Neuronal stem cell (in vitro differentiated cells): ENCODE measurements around the gene DROSHA.

Experiments used
- DNase-seq: peaks from one replicate; pipeline ENCODE4 v3.0.0-alpha.2; 2013; ENCODE audit warnings: low spot score
- H2AFZ ChIP-seq: one replicate; pipeline ENCODE4 v1.6.1; 2013; ENCODE audit warnings: mild to moderate bottlenecking, low read length, inconsistent platforms
- H2AK5ac ChIP-seq: 2 replicates; pipeline ENCODE4 v1.6.1; 2013; ENCODE audit warnings: low read depth, mild to moderate bottlenecking, inconsistent platforms, low read length, moderate library complexity, mixed read lengths
- H2BK120ac ChIP-seq: 2 replicates; pipeline ENCODE4 v1.6.1; 2013; ENCODE audit warnings: low read depth, mild to moderate bottlenecking, inconsistent platforms, low read length, moderate library complexity, mixed read lengths
- H2BK12ac ChIP-seq: one replicate; pipeline ENCODE4 v1.6.1; 2013; ENCODE audit warnings: low read length, inconsistent platforms
- H2BK15ac ChIP-seq: 2 replicates; pipeline ENCODE4 v1.6.1; 2013; ENCODE audit warnings: mild to moderate bottlenecking, low read length, inconsistent platforms, mixed read lengths
- H2BK5ac ChIP-seq: one replicate; pipeline ENCODE4 v1.6.1; 2013; ENCODE audit warnings: inconsistent platforms, mild to moderate bottlenecking, low read length, moderate library complexity
- H3K14ac ChIP-seq: one replicate; pipeline ENCODE4 v1.6.1; 2013; ENCODE audit warnings: low read length, inconsistent platforms
- H3K18ac ChIP-seq: 2 replicates; pipeline ENCODE4 v1.6.1; 2013; ENCODE audit warnings: low read length, inconsistent platforms
- H3K23ac ChIP-seq: 2 replicates; pipeline ENCODE4 v1.6.1; 2013; ENCODE audit warnings: low read depth, mild to moderate bottlenecking, mixed read lengths, low read length, inconsistent platforms; ENCODE audit not compliant: poor library complexity
- H3K27ac ChIP-seq: replicated peaks from 3 replicates; pipeline ENCODE4 v1.5.1; 2013; ENCODE audit warnings: low read length, inconsistent platforms
- H3K27me3 ChIP-seq, 3 experiments: 2 replicates each; pipeline ENCODE4 v1.6.1; 2013; ENCODE audit warnings: low read length in 3 of 3, mild to moderate bottlenecking in 2 of 3, inconsistent platforms in 1 of 3, low read depth in 1 of 3, mixed read lengths in 1 of 3, moderate library complexity in 1 of 3; ENCODE audit not compliant: control insufficient read depth in 3 of 3, insufficient read depth in 3 of 3
- H3K36me3 ChIP-seq, 2 donors: replicated peaks in 1 of 2; 2 replicates each; pipeline ENCODE4 v1.6.1; 2013; ENCODE audit warnings: low read length in 2 of 2; ENCODE audit not compliant: control insufficient read depth in 2 of 2, insufficient read depth in 2 of 2
- H3K4ac ChIP-seq: 2 replicates; pipeline ENCODE4 v1.6.1; 2013; ENCODE audit warnings: inconsistent platforms, mild to moderate bottlenecking, low read length, moderate library complexity
- H3K4me1 ChIP-seq, 2 donors: 1 replicate in 1 of 2; 2 replicates in 1 of 2; pipeline ENCODE4 v1.6.1; 2013; ENCODE audit warnings: low read length in 2 of 2, low read depth in 1 of 2; ENCODE audit not compliant: control insufficient read depth in 2 of 2, insufficient read depth in 1 of 2
- H3K4me2 ChIP-seq: one replicate; pipeline ENCODE4 v1.6.1; 2013; ENCODE audit warnings: mild to moderate bottlenecking, low read length, inconsistent platforms; ENCODE audit not compliant: insufficient read depth, poor library complexity, severe bottlenecking
- H3K4me3 ChIP-seq, 2 donors: 2 replicates each; pipeline ENCODE4 v1.5.1; 2013; ENCODE audit warnings: low read length in 2 of 2, mild to moderate bottlenecking in 2 of 2, inconsistent platforms in 1 of 2, moderate library complexity in 1 of 2
- H3K79me1 ChIP-seq: one replicate; pipeline ENCODE4 v1.6.1; 2013; ENCODE audit warnings: low read depth, mild to moderate bottlenecking, inconsistent platforms, low read length, moderate library complexity
- H3K9ac ChIP-seq: one replicate; pipeline ENCODE4 v1.6.1; 2013; ENCODE audit warnings: mild to moderate bottlenecking, low read depth, low read length, inconsistent platforms; ENCODE audit not compliant: poor library complexity
- H3K9me3 ChIP-seq, 2 donors: replicated peaks in 1 of 2; 2 replicates each; pipeline versions ENCODE3 to v1.6.1; 2013; ENCODE audit warnings: low read length in 2 of 2, mild to moderate bottlenecking in 2 of 2, inconsistent platforms in 1 of 2, low read depth in 1 of 2, mixed read lengths in 1 of 2, moderate library complexity in 1 of 2; ENCODE audit not compliant: control insufficient read depth in 2 of 2, insufficient read depth in 1 of 2
- H4K8ac ChIP-seq: one replicate; pipeline ENCODE4 v1.6.1; 2013; ENCODE audit warnings: low read depth, mild to moderate bottlenecking, inconsistent platforms, low read length, moderate library complexity
- H4K91ac ChIP-seq: one replicate; pipeline ENCODE4 v1.6.1; 2013; ENCODE audit warnings: low read length, low read depth, mild to moderate bottlenecking, inconsistent platforms; ENCODE audit not compliant: poor library complexity
- WGBS, 2 donors: extraction: QIAGEN DNeasy Blood & Tissue Kit; methylation state at CpG; one replicate each; pipeline ENCODE4 v1.1.7; 2013; ENCODE audit warnings: missing lambda C conversion rate in 2 of 2, mixed read lengths in 1 of 2; ENCODE audit not compliant: insufficient read length in 2 of 2, insufficient replicate concordance in 1 of 2; ENCODE audit errors: extremely low coverage in 2 of 2; 5-methylcytosine and 5-hydroxymethylcytosine counted together

The DROSHA gene

DNA sequence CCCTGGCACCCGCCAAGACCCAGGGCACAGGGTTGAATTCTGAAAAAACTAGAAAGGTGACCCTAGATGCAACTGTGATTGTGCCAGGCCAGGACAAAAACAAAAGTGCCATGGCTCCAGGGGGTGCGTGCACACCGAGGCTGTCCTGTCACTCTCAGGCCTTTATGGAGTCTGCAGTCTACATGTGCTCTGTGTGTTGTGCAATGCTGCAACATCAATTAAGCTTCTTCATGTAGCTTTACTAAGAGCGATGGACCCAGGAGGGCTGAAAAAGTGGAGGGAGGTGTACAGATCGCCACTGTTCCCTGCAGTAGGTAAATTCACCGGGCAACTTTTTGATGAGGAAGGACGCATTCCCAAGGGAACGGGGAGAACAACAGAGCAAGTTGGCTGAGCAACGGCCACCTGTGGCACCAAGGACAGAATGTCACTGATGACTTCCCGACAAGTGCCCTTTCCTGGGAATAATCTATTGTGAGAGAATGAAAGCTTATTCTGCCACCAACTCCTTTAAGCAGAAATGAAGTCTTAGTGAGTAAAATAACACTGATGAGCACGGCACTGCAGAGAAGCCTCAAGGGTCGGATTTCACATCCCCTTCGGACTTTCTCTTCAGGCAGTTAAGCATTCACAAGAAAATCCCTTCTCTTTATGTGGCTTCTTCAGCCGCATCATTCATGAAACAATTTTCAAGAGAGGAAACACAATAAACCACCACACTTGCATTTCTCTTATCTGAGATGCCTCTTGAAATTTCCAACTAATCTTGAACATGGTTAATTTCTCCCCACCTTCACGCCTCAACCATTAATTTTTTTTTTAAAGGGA, 149.6 kb downstream of the DROSHA start:
- Histone ChIP-seq H4K91ac (no peak overlapping the region), H3K9me3 (no peaks in the 10 kb centered on the region), H3K4ac (no peak overlapping the region), H2BK120ac (peak overlapping the region; percentile 36), H4K8ac (no peak overlapping the region), H2BK12ac (no peak overlapping the region), H3K18ac (peak overlapping the region; percentile 89), H2BK15ac (no peak overlapping the region), H3K23ac (no peak overlapping the region), H2AK5ac (peak overlapping the region; percentile 42), H3K4me3 (peak overlapping the region in 1 of 2 donors; percentile 2), H3K27ac (peak overlapping the region; percentile 87), H2BK5ac (peak overlapping the region; percentile 11), H3K4me2 (peak overlapping the region; percentile 38), H2AFZ (peak overlapping the region; percentile 79), H3K36me3 (no peaks in the 10 kb centered on the region), H3K4me1 (peaks cover 17 to 20% of the 10 kb centered on the region in 2 donors), H3K14ac (no peak overlapping the region), H3K9ac (no peak overlapping the region), H3K79me1 (no peaks in the 10 kb centered on the region), H3K27me3 (no peaks in the 10 kb centered on the region)
- peak; percentile 46 for DNase-seq
- WGBS, 2 donors = no CpG with 5 or more reads among the region's 15 CpGs

DNA sequence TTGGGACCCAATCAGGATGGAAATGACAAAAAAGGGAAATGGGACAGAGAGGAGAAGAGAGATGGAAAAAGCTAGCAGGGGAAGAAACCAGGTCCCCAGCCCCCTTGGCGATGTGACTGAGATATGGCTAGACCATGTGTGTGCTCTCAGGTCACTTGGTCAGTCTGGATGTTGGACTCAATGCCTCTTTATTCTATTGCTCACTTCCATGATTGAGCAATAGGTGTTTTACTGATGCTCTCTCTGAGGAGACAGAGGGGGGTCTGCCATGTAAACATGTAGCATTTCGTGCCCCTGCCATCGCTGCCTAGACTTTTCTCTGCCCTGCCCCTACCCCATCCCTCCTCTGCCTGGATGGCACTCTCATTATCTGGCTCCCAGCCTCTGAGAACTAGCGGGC, 150.6 kb downstream of the DROSHA start:
- no peak overlapping the region for H2BK15ac ChIP-seq
- H3K9ac ChIP-seq = no peak overlapping the region
- peak overlapping the region; percentile 36 for H2BK120ac ChIP-seq
- no peaks in the 10 kb centered on the region for H3K27me3 ChIP-seq
- no peak overlapping the region for H3K27ac ChIP-seq
- peak overlapping the region; percentile 11 for H2BK5ac ChIP-seq
- DNase-seq = no peak
- H3K4me1 ChIP-seq = peaks cover 17 to 20% of the 10 kb centered on the region in 2 donors
- no peak overlapping the region for H3K4me2 ChIP-seq
- H3K79me1 ChIP-seq = no peaks in the 10 kb centered on the region
- no peak overlapping the region for H4K8ac ChIP-seq
- H3K23ac ChIP-seq = no peak overlapping the region
- H3K18ac ChIP-seq = peak overlapping the region; percentile 89
- no peak overlapping the region for H4K91ac ChIP-seq
- no peak overlapping the region for H3K4me3 ChIP-seq
- H2BK12ac ChIP-seq = no peak overlapping the region
- H3K36me3 ChIP-seq = no peaks in the 10 kb centered on the region
- no CpG with 5 or more reads among the region's 4 CpGs for WGBS, 2 donors
- H2AK5ac ChIP-seq = peak overlapping the region; percentile 42
- no peak overlapping the region for H3K14ac ChIP-seq
- H3K9me3 ChIP-seq = no peaks in the 10 kb centered on the region
- H3K4ac ChIP-seq = no peak overlapping the region
- no peak overlapping the region for H2AFZ ChIP-seq

DNA sequence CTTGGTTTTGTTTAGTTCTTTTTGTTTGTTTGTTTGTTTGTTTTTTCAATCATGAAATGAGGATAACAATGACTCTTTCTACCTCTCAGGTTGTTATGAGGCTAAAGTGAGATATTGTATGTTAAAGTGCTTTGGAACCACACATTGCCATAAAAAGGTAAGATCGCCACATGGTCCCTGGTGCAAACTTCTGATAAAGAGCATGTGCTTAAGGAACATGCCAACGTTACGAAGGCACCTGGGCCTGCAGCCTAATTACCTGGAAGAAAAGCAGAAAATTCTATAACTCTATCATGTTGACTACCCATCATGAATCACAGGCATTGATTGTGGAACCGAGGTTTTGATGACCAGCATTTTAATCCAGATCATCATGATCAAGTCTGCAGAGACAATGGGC, 151.8 kb downstream of the DROSHA start:
- no peaks in the 10 kb centered on the region for H3K9me3 ChIP-seq
- no peak overlapping the region for H2BK15ac ChIP-seq
- no peak overlapping the region for H2BK12ac ChIP-seq
- no peak overlapping the region for H3K27ac ChIP-seq
- no peak overlapping the region for H2AFZ ChIP-seq
- no peaks in the 10 kb centered on the region for H3K36me3 ChIP-seq
- no peak overlapping the region for H3K18ac ChIP-seq
- no peak overlapping the region for H2BK120ac ChIP-seq
- no peak overlapping the region for H3K4me2 ChIP-seq
- H3K23ac ChIP-seq = no peak overlapping the region
- no peak overlapping the region for H2BK5ac ChIP-seq
- H3K4ac ChIP-seq = no peak overlapping the region
- no peak overlapping the region for H3K9ac ChIP-seq
- DNase-seq = no peak
- no peak overlapping the region for H4K8ac ChIP-seq
- no peak overlapping the region for H4K91ac ChIP-seq
- peaks cover 17 to 20% of the 10 kb centered on the region in 2 donors for H3K4me1 ChIP-seq
- no peak overlapping the region for H2AK5ac ChIP-seq
- no peaks in the 10 kb centered on the region for H3K79me1 ChIP-seq
- H3K14ac ChIP-seq = no peak overlapping the region
- H3K27me3 ChIP-seq = no peaks in the 10 kb centered on the region
- WGBS, 2 donors = no CpG with 5 or more reads among the region's 4 CpGs
- H3K4me3 ChIP-seq = no peak overlapping the region

DNA sequence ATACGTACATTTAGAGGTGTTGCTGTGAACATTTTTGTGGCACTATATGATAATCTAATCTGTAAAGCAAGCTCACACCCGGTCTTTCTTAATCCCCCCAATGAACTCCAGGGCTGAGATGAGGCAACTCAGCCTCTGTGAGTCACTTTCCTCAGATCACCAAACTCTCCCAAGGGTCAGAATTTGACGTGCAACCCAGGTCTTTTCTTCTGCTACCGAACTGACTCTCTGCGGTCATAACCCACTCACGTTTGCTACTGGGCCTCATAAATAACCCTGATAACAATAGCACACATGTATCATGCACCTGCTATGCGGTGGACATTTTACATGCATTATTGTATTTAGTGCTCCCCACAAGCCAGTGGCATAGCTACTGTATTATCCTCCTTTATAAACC, 153.1 kb downstream of the DROSHA start:
- H4K91ac ChIP-seq = no peak overlapping the region
- WGBS, 2 donors = no CpG with 5 or more reads among the region's 7 CpGs
- no peak overlapping the region for H3K4me3 ChIP-seq
- no peak overlapping the region for H2BK5ac ChIP-seq
- no peak overlapping the region for H3K4ac ChIP-seq
- no peak overlapping the region for H2BK12ac ChIP-seq
- H2AFZ ChIP-seq = no peak overlapping the region
- no peak overlapping the region for H2BK120ac ChIP-seq
- H3K9me3 ChIP-seq = no peaks in the 10 kb centered on the region
- H3K27me3 ChIP-seq = no peaks in the 10 kb centered on the region
- H2AK5ac ChIP-seq = no peak overlapping the region
- no peak overlapping the region for H3K27ac ChIP-seq
- no peak overlapping the region for H3K18ac ChIP-seq
- H3K36me3 ChIP-seq = no peaks in the 10 kb centered on the region
- no peak overlapping the region for H3K9ac ChIP-seq
- no peak overlapping the region for H4K8ac ChIP-seq
- H3K4me1 ChIP-seq = peaks cover 13 to 19% of the 10 kb centered on the region in 2 donors
- H3K4me2 ChIP-seq = no peak overlapping the region
- no peak overlapping the region for H3K23ac ChIP-seq
- H2BK15ac ChIP-seq = no peak overlapping the region
- no peak for DNase-seq
- no peaks in the 10 kb centered on the region for H3K79me1 ChIP-seq
- H3K14ac ChIP-seq = no peak overlapping the region
